ENCODE results near the gene ACKR2. TPM values are rescaled to one million over a fixed set of nuclear protein-coding genes. Genes with fewer than 3 reads are reported as not detected.

Gene ACKR2
- total RNA-seq, 3 donors from 2014 or later (not counting 1 experiment from before 2014, with no cell fraction given), result 0.56 to 0.95 (median 0.72) TPM

- ATAC-seq (no peak), DNase-seq (no peak)
- peaks cover 8 to 14% of the 10 kb centered on the region in 2 donors for H3K27me3 Mint-ChIP-seq (ENCODE audit: low read depth in 2 of 2)
- H3K9me3 ChIP-seq (ENCODE audit: control insufficient read depth, insufficient read depth, low read length), result no peaks in the 10 kb centered on the region
- H3K4me3 ChIP-seq (ENCODE audit: low read length), result no peak overlapping the region
- H3K4me3 Mint-ChIP-seq, result no peak overlapping the region
- H3K9me3 Mint-ChIP-seq, result peaks cover 0 to 3% of the 10 kb centered on the region in 2 donors
- WGBS (ENCODE audit: insufficient coverage), result 70% methylated on average over 3 of the region's 3 CpGs
- H3K27ac Mint-ChIP-seq, result no peak overlapping the region
- no peaks in the 10 kb centered on the region for H3K4me1 Mint-ChIP-seq
- no peak for TF ChIP-seq CTCF (IDR thresholded peaks at IDR 0.05)
- H3K36me3 Mint-ChIP-seq, result no peaks in the 10 kb centered on the region
- no peak overlapping the region for H3K27ac ChIP-seq (ENCODE audit: low read length)
- no peaks in the 10 kb centered on the region for H3K4me1 ChIP-seq (ENCODE audit: control insufficient read depth, insufficient read depth, low read length)
- no peaks in the 10 kb centered on the region for H3K36me3 ChIP-seq (ENCODE audit: control insufficient read depth, insufficient read depth, low read length)
- intact Hi-C loops (cut with micrococcal nuclease), result no loop called here
- no peaks in the 10 kb centered on the region for H3K27me3 ChIP-seq (ENCODE audit: control insufficient read depth, insufficient read depth, low read length)
Measured at GRCh38 chr3:42856544-42856943, 47.3 kb downstream of the ACKR2 start.

GRCh38 chr3:42864321-42864950 is 55.2 kb downstream of the ACKR2 start:
- no peak overlapping the region for H3K4me3 Mint-ChIP-seq
- Histone ChIP-seq H3K4me3 (ENCODE audit: low read length) (no peak overlapping the region), H3K27ac (ENCODE audit: low read length) (no peak overlapping the region), H3K4me1 (ENCODE audit: control insufficient read depth, insufficient read depth, low read length) (no peaks in the 10 kb centered on the region), H3K9me3 (ENCODE audit: control insufficient read depth, insufficient read depth, low read length) (no peaks in the 10 kb centered on the region), H3K27me3 (ENCODE audit: control insufficient read depth, insufficient read depth, low read length) (no peaks in the 10 kb centered on the region), H3K36me3 (ENCODE audit: control insufficient read depth, insufficient read depth, low read length) (no peaks in the 10 kb centered on the region)
- no peak for TF ChIP-seq CTCF (IDR thresholded peaks at IDR 0.05)
- intact Hi-C loops (cut with micrococcal nuclease), result no loop called here
- peaks cover 7 to 14% of the 10 kb centered on the region in 2 donors for H3K27me3 Mint-ChIP-seq (ENCODE audit: low read depth in 2 of 2)
- no peaks in the 10 kb centered on the region for H3K36me3 Mint-ChIP-seq
- WGBS (ENCODE audit: insufficient coverage), result 95% methylated on average over 15 of the region's 15 CpGs
- DNase-seq, result no peak
- H3K4me1 Mint-ChIP-seq, result no peaks in the 10 kb centered on the region
- H3K27ac Mint-ChIP-seq, result no peak overlapping the region
- peaks cover 0 to 3% of the 10 kb centered on the region in 2 donors for H3K9me3 Mint-ChIP-seq
- no peak for ATAC-seq

- Mint-ChIP-seq H3K36me3 (no peaks in the 10 kb centered on the region), H3K4me1 (no peaks in the 10 kb centered on the region), H3K4me3 (no peak overlapping the region), H3K9me3 (peaks cover 0 to 3% of the 10 kb centered on the region in 2 donors), H3K27me3 (ENCODE audit: low read depth in 2 of 2) (peaks cover 7 to 11% of the 10 kb centered on the region in 2 donors), H3K27ac (no peak overlapping the region)
- no peaks in the 10 kb centered on the region for H3K27me3 ChIP-seq (ENCODE audit: control insufficient read depth, insufficient read depth, low read length)
- H3K4me1 ChIP-seq (ENCODE audit: control insufficient read depth, insufficient read depth, low read length), result no peaks in the 10 kb centered on the region
- 96% methylated on average over 8 of the region's 8 CpGs for whole genome bisulfite sequencing (ENCODE audit: insufficient coverage)
- H3K27ac ChIP-seq (ENCODE audit: low read length), result no peak overlapping the region
- H3K9me3 ChIP-seq (ENCODE audit: control insufficient read depth, insufficient read depth, low read length), result no peaks in the 10 kb centered on the region
- DNase-seq (no peak), ATAC-seq (no peak)
- H3K36me3 ChIP-seq (ENCODE audit: control insufficient read depth, insufficient read depth, low read length), result no peaks in the 10 kb centered on the region
- intact Hi-C loops (cut with micrococcal nuclease), result no loop called here
- TF ChIP-seq CTCF (IDR thresholded peaks at IDR 0.05), result no peak
- H3K4me3 ChIP-seq (ENCODE audit: low read length), result no peak overlapping the region
Measured at GRCh38 chr3:42865256-42865655, 56.0 kb downstream of the ACKR2 start.

- no peaks in the 10 kb centered on the region for H3K4me1 Mint-ChIP-seq
- no peak overlapping the region for H3K4me3 ChIP-seq (ENCODE audit: low read length)
- no peaks in the 10 kb centered on the region for H3K9me3 ChIP-seq (ENCODE audit: control insufficient read depth, insufficient read depth, low read length)
- no peak overlapping the region for H3K27ac Mint-ChIP-seq
- H3K4me3 Mint-ChIP-seq, result no peak overlapping the region
- no peak overlapping the region for H3K27ac ChIP-seq (ENCODE audit: low read length)
- no peaks in the 10 kb centered on the region for H3K36me3 Mint-ChIP-seq
- 92% methylated on average over 7 of the region's 7 CpGs for WGBS (ENCODE audit: insufficient coverage)
- H3K27me3 Mint-ChIP-seq (ENCODE audit: low read depth in 2 of 2), result peaks cover under 1 to 2% of the 10 kb centered on the region in 2 donors
- H3K4me1 ChIP-seq (ENCODE audit: control insufficient read depth, insufficient read depth, low read length), result no peaks in the 10 kb centered on the region
- no peak for TF ChIP-seq CTCF (IDR thresholded peaks at IDR 0.05)
- ATAC-seq (no peak), DNase-seq (no peak)
- no peaks in the 10 kb centered on the region for H3K9me3 Mint-ChIP-seq
- H3K27me3 ChIP-seq (ENCODE audit: control insufficient read depth, insufficient read depth, low read length), result no peaks in the 10 kb centered on the region
- intact Hi-C loops (cut with micrococcal nuclease), result no loop called here
- H3K36me3 ChIP-seq (ENCODE audit: control insufficient read depth, insufficient read depth, low read length), result no peaks in the 10 kb centered on the region
Measured at GRCh38 chr3:42867138-42867537, 57.9 kb downstream of the ACKR2 start.

All from natural killer cell (primary cell).